ENCODE data around the gene KIAA0930.

DNA sequence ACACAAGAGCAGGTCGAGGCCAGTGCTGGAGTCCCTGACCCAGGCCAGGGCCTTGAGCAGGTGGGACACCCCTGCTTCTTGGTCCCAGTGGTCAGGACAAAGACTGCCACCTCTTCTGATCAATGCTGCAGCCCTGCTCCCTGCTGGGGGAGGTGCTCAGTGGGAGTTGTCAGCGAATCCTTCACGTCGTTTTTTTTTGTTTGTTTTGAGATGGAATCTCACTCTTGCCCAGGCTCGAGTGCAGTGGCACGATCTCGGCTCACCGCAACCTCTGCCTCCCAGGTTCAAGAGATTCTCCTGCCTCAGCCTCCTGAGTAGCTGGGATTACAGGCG, 42.3 kb downstream of the KIAA0930 start:
- TF ChIP-seq CEBPB (IDR thresholded peaks at IDR 0.05), result no peak
- no peak for TF ChIP-seq YY1 (IDR thresholded peaks at IDR 0.05; ENCODE audit: low read depth)
- TF ChIP-seq TEAD4 (IDR thresholded peaks at IDR 0.05), result no peak
- TF ChIP-seq, protein P1, sequence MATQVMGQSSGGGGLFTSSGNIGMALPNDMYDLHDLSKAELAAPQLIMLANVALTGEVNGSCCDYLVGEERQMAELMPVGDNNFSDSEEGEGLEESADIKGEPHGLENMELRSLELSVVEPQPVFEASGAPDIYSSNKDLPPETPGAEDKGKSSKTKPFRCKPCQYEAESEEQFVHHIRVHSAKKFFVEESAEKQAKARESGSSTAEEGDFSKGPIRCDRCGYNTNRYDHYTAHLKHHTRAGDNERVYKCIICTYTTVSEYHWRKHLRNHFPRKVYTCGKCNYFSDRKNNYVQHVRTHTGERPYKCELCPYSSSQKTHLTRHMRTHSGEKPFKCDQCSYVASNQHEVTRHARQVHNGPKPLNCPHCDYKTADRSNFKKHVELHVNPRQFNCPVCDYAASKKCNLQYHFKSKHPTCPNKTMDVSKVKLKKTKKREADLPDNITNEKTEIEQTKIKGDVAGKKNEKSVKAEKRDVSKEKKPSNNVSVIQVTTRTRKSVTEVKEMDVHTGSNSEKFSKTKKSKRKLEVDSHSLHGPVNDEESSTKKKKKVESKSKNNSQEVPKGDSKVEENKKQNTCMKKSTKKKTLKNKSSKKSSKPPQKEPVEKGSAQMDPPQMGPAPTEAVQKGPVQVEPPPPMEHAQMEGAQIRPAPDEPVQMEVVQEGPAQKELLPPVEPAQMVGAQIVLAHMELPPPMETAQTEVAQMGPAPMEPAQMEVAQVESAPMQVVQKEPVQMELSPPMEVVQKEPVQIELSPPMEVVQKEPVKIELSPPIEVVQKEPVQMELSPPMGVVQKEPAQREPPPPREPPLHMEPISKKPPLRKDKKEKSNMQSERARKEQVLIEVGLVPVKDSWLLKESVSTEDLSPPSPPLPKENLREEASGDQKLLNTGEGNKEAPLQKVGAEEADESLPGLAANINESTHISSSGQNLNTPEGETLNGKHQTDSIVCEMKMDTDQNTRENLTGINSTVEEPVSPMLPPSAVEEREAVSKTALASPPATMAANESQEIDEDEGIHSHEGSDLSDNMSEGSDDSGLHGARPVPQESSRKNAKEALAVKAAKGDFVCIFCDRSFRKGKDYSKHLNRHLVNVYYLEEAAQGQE (IDR thresholded peaks at IDR 0.05; ENCODE audit: low read depth), result no peak
- TF ChIP-seq EGR1 (IDR thresholded peaks at IDR 0.05), result no peak
- TF ChIP-seq NFIC (IDR thresholded peaks at IDR 0.05), result no peak
- TF ChIP-seq MAX (IDR thresholded peaks at IDR 0.05), result no peak
- no peak for TF ChIP-seq FOXM1 (IDR thresholded peaks at IDR 0.05; ENCODE audit: borderline replicate concordance, low read depth)
- TF ChIP-seq CREB1 (IDR thresholded peaks at IDR 0.05; ENCODE audit: low read depth), result no peak
